NCI-H1092 treated with DMSO at 0.1 percent for 48 hours (cell line): Measurements from ENCODE around the gene LAMA5.

Source experiments
- DNase-seq: peaks from one replicate; lab custom pipeline; 2025; lab: John Stamatoyannopoulos, UW

Gene LAMA5

DNA sequence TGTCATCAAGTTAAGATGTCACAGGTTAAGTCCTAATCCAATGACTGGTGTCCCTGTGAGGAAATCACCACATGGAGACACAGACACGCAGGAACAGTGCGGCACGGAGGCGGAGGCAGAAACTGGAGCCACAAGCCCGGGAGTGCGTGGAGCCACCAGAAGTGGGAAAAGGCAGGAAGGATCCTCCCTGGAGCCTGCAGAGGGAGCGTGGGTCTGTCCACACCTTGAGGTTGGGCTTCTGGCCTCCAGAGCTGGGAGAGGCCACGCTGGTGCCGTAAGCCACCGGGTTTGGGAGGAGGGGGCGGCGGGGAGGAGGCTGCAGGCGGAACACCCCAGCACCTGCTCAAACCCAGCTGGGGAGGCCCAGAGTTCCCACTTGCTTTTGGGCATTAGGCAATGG is 36.2 kb upstream of the LAMA5 start:
- DNase-seq: no peak

GRCh38 chr20:62402456-62403150 is 35.5 kb upstream of the LAMA5 start:
- DNase-seq: no peak

DNA sequence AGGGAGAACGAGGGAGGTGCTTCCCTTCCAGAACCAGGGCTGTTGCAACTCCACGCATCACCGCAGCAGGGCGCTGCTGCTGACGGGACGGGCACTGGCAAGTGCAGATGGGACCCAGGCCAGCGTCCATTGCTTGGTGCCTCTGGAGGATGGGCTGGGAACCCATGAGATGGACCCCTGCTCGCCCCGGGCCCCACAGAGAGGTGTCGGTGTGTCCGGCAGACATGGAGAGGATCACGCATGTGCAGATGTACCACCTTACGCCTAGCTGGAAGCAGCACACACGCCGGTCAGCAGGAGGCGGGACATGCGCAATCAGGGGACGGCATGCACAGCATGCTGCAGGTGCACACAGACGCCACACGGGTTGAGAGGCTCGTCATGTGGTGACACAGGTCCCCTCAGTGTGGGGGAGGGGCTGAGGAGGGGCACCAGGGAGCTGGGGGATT is 34.2 kb upstream of the LAMA5 start:
- DNase-seq: no peak

- DNase-seq: no peak
Observed at GRCh38 chr20:62400541-62400940, 33.4 kb upstream of the LAMA5 start.

DNA sequence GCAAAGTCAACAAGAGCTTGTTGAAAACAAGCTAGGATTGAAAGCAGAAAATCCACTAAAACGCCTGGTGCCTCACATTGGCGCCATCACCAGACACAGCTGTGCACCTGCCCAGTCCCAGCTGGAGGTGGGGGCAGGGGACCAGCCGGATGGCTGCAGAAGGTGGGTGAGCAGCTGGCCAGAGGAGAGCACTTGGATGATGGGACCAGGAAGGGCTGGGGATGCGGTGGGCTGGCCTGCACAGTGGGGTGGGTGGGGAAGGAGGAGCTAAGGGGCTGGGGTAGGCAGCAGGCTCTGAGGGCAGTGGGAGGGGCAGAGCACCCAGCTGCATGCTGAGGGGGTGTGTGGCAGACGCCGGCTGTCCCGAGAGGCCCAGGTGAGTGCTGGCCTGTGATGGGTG is 32.9 kb upstream of the LAMA5 start:
- no peak for DNase-seq

DNA sequence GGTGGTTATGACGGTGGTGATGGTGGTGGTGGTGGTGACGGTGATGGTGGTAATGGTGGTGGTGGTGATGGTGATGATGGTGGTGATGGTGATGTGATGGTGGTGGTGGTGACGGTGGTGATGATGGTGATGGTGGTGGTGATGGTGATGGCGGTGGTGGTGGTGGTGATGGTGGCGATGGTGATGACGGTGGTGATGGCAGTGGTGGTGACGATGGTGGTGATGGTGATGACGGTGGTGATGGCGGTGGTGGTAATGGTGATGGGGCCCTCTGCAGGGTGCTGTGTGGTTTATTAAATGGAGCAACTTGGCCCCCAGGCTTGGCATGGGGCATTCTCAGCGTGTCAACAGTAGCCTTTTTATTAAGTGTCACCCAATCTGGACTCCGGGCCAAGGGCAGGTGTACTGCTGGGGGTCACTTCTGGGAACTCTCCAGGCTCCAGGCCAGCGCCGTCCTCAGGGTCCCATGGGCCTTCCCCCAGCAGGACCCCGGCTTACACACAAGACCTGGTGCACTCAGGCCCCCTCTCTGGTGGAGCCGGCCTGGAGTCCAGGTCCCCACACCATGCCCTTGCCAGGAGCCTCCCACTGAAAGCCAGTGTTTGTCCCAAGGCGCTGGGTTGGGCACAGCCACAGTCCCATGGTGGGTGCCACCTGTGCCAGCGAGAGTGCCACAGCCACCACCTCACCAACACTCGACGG is 31.2 kb upstream of the LAMA5 start:
- DNase-seq: no peak

- DNase-seq: no peak
Observed at GRCh38 chr20:62396367-62397239, 29.5 kb upstream of the LAMA5 start.

- DNase-seq: no peak
Observed at GRCh38 chr20:62395311-62396242, 28.5 kb upstream of the LAMA5 start.

GRCh38 chr20:62394248-62395245 is 27.4 kb upstream of the LAMA5 start:
- DNase-seq: no peak

GRCh38 chr20:62393830-62394229 is 26.7 kb upstream of the LAMA5 start:
- DNase-seq: no peak

GRCh38 chr20:62393335-62393665 is 26.2 kb upstream of the LAMA5 start:
- DNase-seq: no peak

DNA sequence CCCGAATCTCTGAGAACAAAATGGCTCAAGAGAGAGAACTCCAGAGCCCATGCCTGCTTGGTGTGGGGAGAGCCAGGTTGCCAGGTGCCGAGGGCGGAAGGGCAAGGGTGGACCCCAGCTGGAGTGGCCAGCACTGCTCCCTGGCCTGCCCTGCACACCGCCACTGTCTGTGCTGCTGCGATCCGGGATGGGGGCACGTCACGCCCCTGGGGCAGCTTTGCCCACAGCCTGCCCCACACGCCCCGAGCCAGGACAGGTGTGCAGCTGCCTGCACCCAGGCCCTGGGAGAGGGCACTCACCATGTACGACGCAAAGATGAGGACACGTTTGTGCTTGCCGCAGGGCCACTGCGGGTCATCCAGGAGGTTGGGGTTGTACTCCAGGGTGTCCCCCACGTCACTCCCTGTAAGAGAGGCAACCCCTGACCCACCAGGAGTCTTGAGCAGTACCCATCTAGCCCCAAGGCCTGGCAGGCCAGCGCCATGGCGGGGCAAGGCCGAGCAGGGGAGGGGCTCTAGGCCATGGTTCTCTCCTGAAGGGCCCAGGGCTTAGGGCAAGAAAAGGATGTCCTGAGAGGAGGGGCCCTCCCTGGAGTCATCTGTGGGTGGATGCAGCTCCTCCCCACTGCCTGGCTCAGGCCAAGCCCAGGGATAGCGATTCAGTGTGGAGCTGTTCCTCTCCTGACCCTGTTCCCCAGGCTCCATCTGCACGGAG is 25.7 kb upstream of the LAMA5 start:
- DNase-seq: no peak

DNA sequence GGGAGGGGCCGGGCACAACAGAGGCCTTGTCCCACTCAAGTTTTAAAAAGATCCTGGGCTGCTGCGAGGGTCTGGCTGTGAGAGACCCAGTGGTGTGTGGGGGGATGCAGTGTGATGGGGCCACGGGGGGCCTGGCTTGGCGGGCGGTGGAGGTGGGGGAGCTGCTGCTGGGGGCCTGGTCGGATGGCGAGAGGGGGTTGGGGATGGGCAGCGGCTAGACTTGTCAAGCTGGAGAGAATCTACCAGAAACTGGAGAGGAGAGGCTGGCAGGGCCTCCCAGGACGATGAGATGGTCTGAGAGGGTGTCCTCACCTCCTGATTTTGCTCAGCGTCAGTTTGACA is 24.9 kb upstream of the LAMA5 start:
- no peak for DNase-seq

DNA sequence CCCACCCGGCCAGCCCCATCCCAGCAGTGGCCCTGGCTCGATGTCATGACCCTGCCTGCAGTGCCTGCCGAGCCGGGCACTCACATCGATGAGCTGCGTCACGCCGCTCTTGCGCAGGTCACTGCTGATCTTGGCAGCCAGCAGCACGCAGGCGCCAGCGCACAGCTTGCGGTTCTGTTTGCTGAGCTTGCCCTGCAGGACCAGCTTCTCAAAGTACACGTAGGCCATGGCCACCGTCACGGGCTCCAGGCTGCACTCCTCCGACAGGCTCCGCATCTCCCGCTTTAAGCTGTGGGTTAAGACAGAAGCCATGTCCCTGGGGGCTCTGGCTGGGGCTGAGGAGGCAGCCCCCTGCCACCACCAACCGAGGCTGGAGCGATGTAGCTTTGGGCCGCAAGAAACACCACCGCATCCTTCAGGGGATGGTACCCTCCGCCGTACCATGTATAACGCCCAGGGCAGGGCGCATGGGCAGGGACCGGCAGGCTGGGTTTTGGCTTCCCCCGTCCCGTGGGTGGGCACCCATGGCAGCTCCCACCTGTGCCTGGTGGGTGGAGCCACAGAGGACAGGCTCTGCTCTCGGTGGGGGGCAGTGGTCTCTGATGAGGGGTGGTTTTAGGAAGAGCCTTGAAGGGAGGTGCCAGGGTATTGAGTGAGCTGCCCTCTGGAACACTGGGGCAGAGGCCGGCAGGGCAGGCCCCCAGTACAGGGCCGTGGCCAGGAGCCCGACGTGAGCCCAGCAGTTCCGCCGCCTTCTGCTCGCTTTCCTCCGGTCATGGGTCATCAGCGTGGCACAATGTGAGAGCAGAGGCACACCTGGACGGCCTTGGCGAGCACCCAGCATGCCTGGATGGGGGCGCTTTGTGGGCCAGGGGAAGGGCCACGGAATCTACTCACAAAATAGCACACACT is 24.3 kb upstream of the LAMA5 start:
- DNase-seq: no peak

DNA sequence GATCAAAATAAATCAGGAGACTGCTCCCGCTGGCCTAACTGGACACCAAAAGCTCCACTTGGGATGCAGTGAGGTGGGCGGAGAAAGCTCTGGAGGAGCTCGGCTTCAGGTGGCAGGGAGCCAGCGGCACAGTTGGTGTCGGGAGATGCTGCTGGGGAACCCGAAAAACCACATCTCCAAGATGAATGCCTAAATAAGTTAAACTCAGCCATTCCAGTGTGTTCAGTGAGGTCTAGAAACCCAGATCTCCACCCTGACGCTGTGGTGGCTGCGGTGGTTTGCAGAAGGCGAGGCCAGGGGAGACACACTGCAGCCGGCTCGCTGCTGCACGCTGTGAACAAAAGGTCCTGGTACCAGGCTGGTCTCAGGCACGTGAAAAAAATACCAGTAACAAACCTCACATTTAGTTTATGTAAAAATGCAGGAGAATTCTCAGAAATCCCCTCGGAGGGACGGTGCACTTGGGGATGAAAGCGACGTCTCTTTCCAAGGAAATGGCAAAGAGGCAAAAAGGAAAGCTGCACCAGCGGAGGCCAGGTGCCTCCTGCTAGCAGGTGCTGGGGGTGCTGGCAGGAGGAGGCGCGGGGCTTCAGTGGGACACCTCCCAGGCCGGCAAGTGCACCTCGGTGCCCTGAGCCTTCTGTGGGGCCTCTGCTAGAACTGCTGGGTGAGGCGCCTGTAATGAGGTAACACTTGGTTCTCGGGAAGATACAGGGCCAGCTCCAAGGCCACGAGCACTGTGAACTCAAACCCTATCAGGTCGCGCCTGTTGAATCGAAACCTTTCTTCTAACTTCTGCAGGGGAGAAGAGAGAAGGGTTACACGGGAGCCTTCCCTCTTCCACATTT is 23.4 kb upstream of the LAMA5 start:
- DNase-seq: no peak

- no peak for DNase-seq
Observed at GRCh38 chr20:62389601-62390087, 22.5 kb upstream of the LAMA5 start.

DNA sequence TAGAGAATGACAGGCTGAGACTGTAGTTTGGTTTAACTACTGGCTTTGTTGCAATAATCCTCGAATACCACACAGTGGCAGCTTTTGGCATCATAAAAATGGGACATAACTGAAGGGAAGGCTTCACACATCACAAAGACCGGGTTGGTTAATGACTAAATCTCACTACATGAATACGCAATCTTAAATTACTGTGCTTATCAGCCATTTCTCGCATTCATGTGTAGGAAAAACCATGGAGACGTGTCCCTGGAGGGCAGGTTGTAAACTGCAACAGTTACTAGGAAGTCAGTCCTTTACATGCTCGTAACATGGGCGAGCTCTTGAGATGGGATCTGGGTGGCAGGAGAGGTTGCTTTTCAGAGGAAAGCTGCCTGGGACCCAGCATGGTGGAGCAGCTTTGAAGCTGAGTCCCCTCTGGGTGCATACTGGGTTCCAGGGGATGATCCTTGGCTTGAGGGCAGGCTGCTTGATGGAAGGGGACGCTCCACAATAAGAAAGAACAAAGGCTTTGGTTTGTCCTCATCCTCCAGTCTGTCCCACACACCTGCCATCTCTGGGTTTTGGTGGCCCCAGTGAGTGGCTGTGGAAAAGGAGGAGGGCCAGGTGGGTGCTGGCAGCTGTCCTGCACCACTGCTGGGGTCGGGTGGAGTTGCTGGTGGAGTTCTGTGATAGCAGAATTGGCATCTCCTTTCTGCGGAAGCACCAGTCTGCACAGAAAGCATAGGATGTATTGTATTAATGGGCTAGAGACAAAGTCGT is 21.9 kb upstream of the LAMA5 start:
- no peak for DNase-seq
